Activated CD4-positive, alpha-beta memory T cell treated with anti-CD3 and anti-CD28 coated beads, Interleukin-2, amount 10 ng/mL, durations not matched to agents 7 days and 5 days (primary cell): ENCODE results near the gene BICDL2. TPM values are rescaled to one million over a fixed set of nuclear protein-coding genes. Genes with fewer than 3 reads are reported as not detected.
"Not testable (repeated sequence)": the region's sequence is repeated elsewhere in the genome, so short reads cannot be mapped to it uniquely, and the experiment has no call there.

Source experiments
- CTCF ChIA-PET: fragments of 350-600 bp; sonication (Branson Sonifier 250); formaldehyde crosslinking; loops from one replicate; lab custom pipeline; 2021; ENCODE audit warnings: antibody characterized with exemption, inconsistent platforms; lab: Charles Lee
- POLR2A ChIA-PET: fragments of 350-600 bp; sonication (Branson Sonifier 250); formaldehyde crosslinking; loops from one replicate; lab custom pipeline; 2021; ENCODE audit warnings: antibody characterized with exemption; lab: Charles Lee
- DNase-seq: peaks from one replicate; pipeline ENCODE4 v3.0.0-alpha.2; 2020
- H3K27ac Mint-ChIP-seq: one replicate; pipeline ENCODE4 v1.8.0; 2021; ENCODE audit warnings: mild to moderate bottlenecking, mixed read lengths
- H3K27me3 Mint-ChIP-seq: one replicate; pipeline ENCODE4 v1.8.0; 2021; ENCODE audit warnings: mixed read lengths
- H3K36me3 Mint-ChIP-seq: one replicate; pipeline ENCODE4 v1.8.0; 2021; ENCODE audit warnings: low read depth, mixed read lengths
- H3K4me1 Mint-ChIP-seq: one replicate; pipeline ENCODE4 v1.8.0; 2021; ENCODE audit warnings: mixed read lengths
- H3K4me3 Mint-ChIP-seq: one replicate; pipeline ENCODE4 v1.8.0; 2021; ENCODE audit warnings: mild to moderate bottlenecking, mixed read lengths
- H3K9me3 Mint-ChIP-seq: one replicate; pipeline ENCODE4 v1.8.0; 2021; ENCODE audit warnings: mixed read lengths
- total RNA-seq, 2 experiments: library from RNA; stranded (reverse); gene quantifications; one replicate each; pipeline ENCODE4 v1.2.3, GENCODE V29; 2021

The BICDL2 gene
- total RNA-seq, result 1 to 10 TPM; 1.4 to 1.9 TPM

DNA sequence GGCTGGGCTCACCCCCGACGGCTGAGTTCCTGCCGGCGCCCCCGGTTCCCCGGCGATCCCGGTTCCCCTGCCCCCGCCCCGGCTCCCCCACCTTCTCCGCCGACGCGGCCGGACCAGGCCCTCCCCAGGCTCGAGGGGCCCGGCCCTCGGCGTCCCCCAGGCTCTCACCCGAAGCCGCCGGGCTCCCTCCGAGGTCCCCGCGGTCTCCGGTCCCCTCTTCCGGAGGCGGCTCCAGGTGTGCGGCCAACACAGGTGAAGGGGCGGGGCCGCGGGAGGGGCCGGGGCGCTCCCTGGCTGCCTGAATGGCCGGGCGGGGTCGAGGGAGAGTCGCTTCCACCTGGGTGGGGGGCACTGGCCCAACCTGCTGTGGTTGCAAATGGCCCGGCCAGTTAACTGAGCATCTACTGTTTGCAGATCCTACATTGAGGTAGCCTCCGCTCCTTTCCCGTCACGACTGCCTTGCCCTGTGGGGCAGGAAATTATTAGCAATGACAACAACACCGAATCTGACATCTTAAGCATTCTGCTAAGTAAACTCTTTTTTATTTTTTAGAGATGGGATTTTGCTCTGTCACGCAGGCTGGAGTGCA lies at the start of gene BICDL2:
BICDL2 (minus strand) TSS at position 219 of the 590 bp plus-strand sequence. CDS start 1,448 bp downstream, outside the sequence.
- H3K27me3 Mint-ChIP-seq, result peaks cover 68% of the 10 kb centered on the region
- H3K4me3 Mint-ChIP-seq, result no peak within 1 kb of the TSS
- no peaks in the 10 kb centered on the region for H3K36me3 Mint-ChIP-seq
- DNase-seq, result no peak
- ChIA-PET CTCF (interaction anchor here (0.9 to 3.6 kb wide), 3 partner anchors 9 to 80 kb away, joined by 3 to 20 read pairs (median 4); no protein-coding TSS in a partner anchor), POLR2A (interaction anchor here (0.6 to 9.3 kb wide), 2 partner anchors 12 to 93 kb away, joined by 3 to 72 read pairs; no protein-coding TSS in a partner anchor)
- no peak within 1 kb of the TSS for H3K27ac Mint-ChIP-seq
- peaks cover 22% of the 10 kb centered on the region for H3K4me1 Mint-ChIP-seq
- H3K9me3 Mint-ChIP-seq, result no peaks in the 10 kb centered on the region

GRCh38 chr16:3085868-3086595 lies 49.3 kb upstream of the BICDL2 start:
- POLR2A ChIA-PET, result interaction anchor here (1.6 to 3.5 kb wide), 3 partner anchors 9 to 20 kb away, joined by 3 to 26 read pairs (median 4); partner anchors contain the start of gene IL32
- Mint-ChIP-seq H3K27me3 (no peaks in the 10 kb centered on the region), H3K4me1 (peaks cover 42% of the 10 kb centered on the region), H3K9me3 (peaks cover 2% of the 10 kb centered on the region), H3K4me3 (no peak overlapping the region), H3K36me3 (peaks cover 4% of the 10 kb centered on the region), H3K27ac (no peak overlapping the region)
- no peak for DNase-seq
- CTCF ChIA-PET, result interaction anchor here (1.1 to 3.8 kb wide), 3 partner anchors 10 to 44 kb away, joined by 3 to 16 read pairs (median 10); no protein-coding TSS in a partner anchor

- H3K4me1 Mint-ChIP-seq, result peaks cover 42% of the 10 kb centered on the region
- H3K4me3 Mint-ChIP-seq, result no peak overlapping the region
- peaks cover 6% of the 10 kb centered on the region for H3K9me3 Mint-ChIP-seq
- POLR2A ChIA-PET, result interaction anchor here (1.0 to 1.6 kb wide), 2 partner anchors 9 to 17 kb away, joined by 4 read pairs; no protein-coding TSS in a partner anchor
- no peak for DNase-seq
- H3K36me3 Mint-ChIP-seq, result peaks cover 8% of the 10 kb centered on the region
- no peak overlapping the region for H3K27ac Mint-ChIP-seq
- CTCF ChIA-PET, result interaction anchor here (1.1 to 3.8 kb wide), 3 partner anchors 9 to 45 kb away, joined by 3 to 16 read pairs (median 10); no protein-coding TSS in a partner anchor
- H3K27me3 Mint-ChIP-seq, result no peaks in the 10 kb centered on the region
Observed at GRCh38 chr16:3084969-3085670, 48.4 kb upstream of the BICDL2 start.

- H3K4me1 Mint-ChIP-seq, result peaks cover 47% of the 10 kb centered on the region
- POLR2A ChIA-PET, result interaction anchor here (1.0 to 1.6 kb wide), 2 partner anchors 8 to 16 kb away, joined by 4 read pairs; no protein-coding TSS in a partner anchor
- no peak for DNase-seq
- H3K36me3 Mint-ChIP-seq, result peaks cover 14% of the 10 kb centered on the region
- CTCF ChIA-PET, result interaction anchor here (0.7 to 3.8 kb wide), 5 partner anchors 8 to 42 kb away, joined by 3 to 16 read pairs (median 4); no protein-coding TSS in a partner anchor
- peaks cover 13% of the 10 kb centered on the region for H3K9me3 Mint-ChIP-seq
- H3K4me3 Mint-ChIP-seq, result no peak overlapping the region
- H3K27ac Mint-ChIP-seq, result no peak overlapping the region
- H3K27me3 Mint-ChIP-seq, result no peaks in the 10 kb centered on the region
Observed at GRCh38 chr16:3084491-3084890, 47.7 kb upstream of the BICDL2 start.

GRCh38 chr16:3083408-3083807 lies 46.7 kb upstream of the BICDL2 start:
- not testable (repeated sequence) for H3K4me3 Mint-ChIP-seq, DNase-seq, H3K27ac Mint-ChIP-seq, H3K27me3 Mint-ChIP-seq
- peaks cover 14% of the 10 kb centered on the region for H3K9me3 Mint-ChIP-seq
- H3K4me1 Mint-ChIP-seq, result peaks cover 52% of the 10 kb centered on the region
- CTCF ChIA-PET, result interaction anchor here (1.3 to 1.9 kb wide), 2 partner anchors 12 to 18 kb away, joined by 4 to 7 read pairs; no protein-coding TSS in a partner anchor
- POLR2A ChIA-PET, result interaction anchor here (0.8 kb wide), 1 partner anchor 41 kb away, joined by 3 read pairs; no protein-coding TSS in a partner anchor
- peaks cover 22% of the 10 kb centered on the region for H3K36me3 Mint-ChIP-seq

GRCh38 chr16:3081957-3082356 lies 45.2 kb upstream of the BICDL2 start:
- CTCF ChIA-PET, result interaction anchor here (0.7 to 1.0 kb wide), 2 partner anchors 8 to 54 kb away, joined by 3 read pairs; no protein-coding TSS in a partner anchor
- Mint-ChIP-seq H3K36me3 (peaks cover 31% of the 10 kb centered on the region), H3K9me3 (peaks cover 16% of the 10 kb centered on the region), H3K4me1 (peaks cover 55% of the 10 kb centered on the region)
- H3K27me3 Mint-ChIP-seq, H3K27ac Mint-ChIP-seq, DNase-seq, H3K4me3 Mint-ChIP-seq, POLR2A ChIA-PET: not testable (repeated sequence)

- CTCF ChIA-PET, result interaction anchor here (1.6 to 1.7 kb wide), 3 partner anchors 13 to 49 kb away, joined by 3 to 11 read pairs (median 6); no protein-coding TSS in a partner anchor
- POLR2A ChIA-PET, result interaction anchor here (0.6 to 1.6 kb wide), 6 partner anchors 11 to 100 kb away, joined by 3 to 8 read pairs (median 4); partner anchors contain the start of genes IL32, PKMYT1 and ZNF213
- Mint-ChIP-seq H3K9me3 (peaks cover 16% of the 10 kb centered on the region), H3K4me1 (peaks cover 63% of the 10 kb centered on the region), H3K27ac (peak overlapping the region; percentile 9), H3K27me3 (no peaks in the 10 kb centered on the region), H3K4me3 (no peak overlapping the region), H3K36me3 (peaks cover 37% of the 10 kb centered on the region)
- no peak for DNase-seq
Observed at GRCh38 chr16:3080024-3080423, 43.3 kb upstream of the BICDL2 start.

DNA sequence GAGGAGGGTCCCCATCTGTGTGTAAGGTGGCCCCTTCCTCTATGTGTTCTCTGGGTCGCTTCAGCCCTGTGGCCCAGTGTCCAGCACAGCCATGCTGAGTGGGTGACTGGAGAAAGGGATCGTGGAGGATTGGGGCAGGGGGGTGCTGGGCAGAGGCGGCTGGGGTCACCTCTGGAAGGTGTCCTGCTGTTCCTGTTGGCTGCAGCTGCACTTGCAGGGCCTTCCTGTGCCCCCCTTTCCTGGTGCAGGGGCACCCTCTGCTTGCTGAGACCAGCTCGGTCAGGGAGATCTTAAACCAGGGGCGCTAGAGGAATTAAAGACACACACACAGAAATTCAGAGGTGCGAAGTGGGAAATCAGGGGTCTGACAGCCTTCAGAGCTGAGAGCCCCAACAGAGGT lies 39.8 kb upstream of the BICDL2 start:
- peak overlapping the region; percentile 100 for H3K27ac Mint-ChIP-seq
- peaks cover 40% of the 10 kb centered on the region for H3K36me3 Mint-ChIP-seq
- ChIA-PET CTCF (interaction anchor here (0.7 to 6.2 kb wide), 10 partner anchors 9 to 56 kb away, joined by 3 to 62 read pairs (median 8); partner anchors contain the start of gene TNFRSF12A), POLR2A (interaction anchor here (1.0 to 6.7 kb wide), 16 partner anchors 9 to 433 kb away, joined by 3 to 187 read pairs (median 18); partner anchors contain the start of genes IL32, MMP25, TNFRSF12A and ZNF213)
- no peak for DNase-seq
- H3K4me3 Mint-ChIP-seq, result peak overlapping the region; percentile 77
- H3K4me1 Mint-ChIP-seq, result peaks cover 81% of the 10 kb centered on the region
- H3K9me3 Mint-ChIP-seq, result peaks cover 16% of the 10 kb centered on the region
- no peaks in the 10 kb centered on the region for H3K27me3 Mint-ChIP-seq

- ChIA-PET POLR2A (interaction anchor here (0.7 to 6.7 kb wide), 18 partner anchors 9 to 208 kb away, joined by 3 to 187 read pairs (median 12); partner anchors contain the start of genes IL32, MMP25, ZNF213 and ZNF263), CTCF (interaction anchor here (0.6 to 6.2 kb wide), 8 partner anchors 10 to 105 kb away, joined by 3 to 62 read pairs (median 12); no protein-coding TSS in a partner anchor)
- Mint-ChIP-seq H3K27ac (peak overlapping the region; percentile 100), H3K9me3 (peaks cover 13% of the 10 kb centered on the region), H3K4me1 (peaks cover 83% of the 10 kb centered on the region), H3K4me3 (peak overlapping the region; percentile 77), H3K36me3 (peaks cover 38% of the 10 kb centered on the region)
- DNase-seq, H3K27me3 Mint-ChIP-seq: not testable (repeated sequence)
Observed at GRCh38 chr16:3075946-3076345, 39.2 kb upstream of the BICDL2 start.

DNA sequence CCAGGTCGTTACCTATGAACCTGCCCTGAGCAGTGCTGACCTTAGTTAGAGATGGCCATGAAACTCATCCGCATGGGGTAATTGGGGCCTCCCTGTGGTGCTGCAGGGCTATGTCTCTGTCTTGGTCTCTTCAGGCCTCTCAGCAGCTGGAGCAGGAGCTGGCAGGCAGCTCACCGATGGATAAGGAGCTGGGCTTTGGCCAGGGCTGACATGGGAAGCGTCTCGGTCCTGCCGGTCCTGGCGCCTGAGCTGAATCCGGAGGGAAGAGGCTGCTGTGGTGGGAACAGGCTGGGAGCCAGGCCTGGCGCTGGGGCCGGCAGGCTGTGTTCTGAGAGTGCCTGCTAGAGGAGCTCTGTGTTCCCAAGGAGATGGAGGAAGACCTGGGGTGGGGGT lies 38.8 kb upstream of the BICDL2 start:
- peak overlapping the region; percentile 100 for H3K27ac Mint-ChIP-seq
- peaks cover 10% of the 10 kb centered on the region for H3K9me3 Mint-ChIP-seq

DNA sequence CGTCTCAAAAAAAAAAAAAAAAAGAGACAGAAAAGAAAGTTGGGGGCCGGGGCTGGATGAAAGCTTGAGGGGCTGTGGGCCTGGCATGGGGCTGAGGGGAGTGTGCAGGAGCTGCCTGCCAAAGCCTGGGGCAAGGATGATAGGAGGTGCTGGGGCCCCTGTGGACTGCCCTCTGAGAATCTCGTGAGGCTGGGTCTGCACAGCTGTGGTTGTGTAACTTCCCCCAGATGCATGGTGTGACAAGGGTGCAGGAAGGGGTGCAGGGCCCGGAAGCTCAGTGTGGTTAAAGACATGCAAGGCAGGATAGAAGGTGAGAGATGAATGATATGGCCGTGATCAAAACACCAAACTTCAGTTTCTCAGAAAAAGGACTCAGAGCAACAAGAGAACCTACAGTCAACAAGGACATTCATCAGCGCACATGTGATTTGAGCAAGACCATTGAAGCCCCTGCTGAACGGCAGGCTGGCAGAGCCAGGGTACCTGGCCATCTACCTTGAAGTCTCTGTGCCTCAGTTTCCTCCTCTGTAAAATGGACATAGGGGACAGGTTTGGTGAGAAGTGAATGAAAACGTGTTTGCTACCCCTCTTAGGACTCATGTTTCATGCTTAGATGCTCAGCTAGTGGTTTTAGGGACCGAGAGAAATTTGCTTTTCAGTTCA lies 38.2 kb upstream of the BICDL2 start:
- peak; percentile 94 for DNase-seq
- ChIA-PET POLR2A (interaction anchor here (0.6 to 6.7 kb wide), 24 partner anchors 10 to 324 kb away, joined by 3 to 187 read pairs (median 6); partner anchors contain the start of genes IL32, MMP25, ZNF213 and ZNF263), CTCF (interaction anchor here (0.6 to 6.2 kb wide), 18 partner anchors 9 to 109 kb away, joined by 3 to 62 read pairs (median 4); partner anchors contain the start of genes IL32, ZNF213 and ZSCAN10)
- Mint-ChIP-seq H3K9me3 (peaks cover 9% of the 10 kb centered on the region), H3K27me3 (no peaks in the 10 kb centered on the region), H3K36me3 (peaks cover 39% of the 10 kb centered on the region), H3K4me3 (peak overlapping the region; percentile 77), H3K27ac (peak overlapping the region; percentile 100), H3K4me1 (peaks cover 88% of the 10 kb centered on the region)

More for the DNA sequence above, 38.8 kb upstream of the BICDL2 start:
- CTCF ChIA-PET, result interaction anchor here (0.6 to 6.2 kb wide), 11 partner anchors 10 to 84 kb away, joined by 3 to 62 read pairs (median 7); partner anchors contain the start of gene IL32
- H3K36me3 Mint-ChIP-seq, result peaks cover 35% of the 10 kb centered on the region
- DNase-seq, result peak; percentile 47
- H3K4me1 Mint-ChIP-seq, result peaks cover 84% of the 10 kb centered on the region
- no peaks in the 10 kb centered on the region for H3K27me3 Mint-ChIP-seq
- POLR2A ChIA-PET, result interaction anchor here (0.7 to 6.7 kb wide), 24 partner anchors 10 to 208 kb away, joined by 3 to 187 read pairs (median 6); partner anchors contain the start of genes IL32, MMP25, ZNF213 and ZNF263
- peak overlapping the region; percentile 77 for H3K4me3 Mint-ChIP-seq
